T-helper 2 cell (primary cell): ENCODE measurements around the gene SMIM7.
A peak's percentile ranks its signal among the peaks of the same experiment; 100 is the strongest.

Source experiments
- DNase-seq, 5 experiments: peaks; one replicate each; pipeline versions ENCODE4 v3.0.0 to v3.0.0-alpha.2; 2012 to 2022

The SMIM7 gene

DNA sequence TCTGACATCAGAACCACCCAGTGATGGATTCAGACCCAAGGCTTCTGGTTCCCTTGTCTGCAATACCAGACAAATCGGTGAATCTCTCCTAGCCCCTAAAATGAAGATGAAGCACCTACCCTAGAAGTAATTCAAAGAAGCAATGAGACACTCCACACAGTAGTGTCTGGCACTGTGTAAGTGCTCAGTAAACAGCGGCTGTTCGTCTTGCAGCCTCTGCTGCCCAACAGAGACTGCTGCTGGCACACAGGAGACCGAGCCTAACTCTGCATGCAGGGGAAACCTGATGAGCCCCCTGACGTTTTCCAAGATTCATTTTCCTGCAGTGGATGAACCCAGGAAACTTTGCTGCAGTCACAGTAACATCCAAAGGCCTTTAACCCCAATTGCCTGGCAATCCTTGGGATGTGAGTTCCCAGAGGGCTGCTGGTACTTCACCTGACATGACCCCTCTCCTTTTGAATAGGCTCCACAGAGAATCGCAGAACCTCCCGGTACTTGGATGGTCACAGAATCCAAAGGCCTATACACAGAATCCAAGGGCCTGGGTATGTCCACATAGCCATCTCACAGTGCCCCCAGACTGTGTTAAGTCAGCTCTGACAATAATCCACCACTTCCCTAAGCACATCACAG is 38.7 kb downstream of the SMIM7 start:
- DNase-seq: no peak

GRCh38 chr19:16620584-16620983 is 39.4 kb downstream of the SMIM7 start:
- no peak for DNase-seq

GRCh38 chr19:16620018-16620417 is 39.9 kb downstream of the SMIM7 start:
- no peak for DNase-seq

DNA sequence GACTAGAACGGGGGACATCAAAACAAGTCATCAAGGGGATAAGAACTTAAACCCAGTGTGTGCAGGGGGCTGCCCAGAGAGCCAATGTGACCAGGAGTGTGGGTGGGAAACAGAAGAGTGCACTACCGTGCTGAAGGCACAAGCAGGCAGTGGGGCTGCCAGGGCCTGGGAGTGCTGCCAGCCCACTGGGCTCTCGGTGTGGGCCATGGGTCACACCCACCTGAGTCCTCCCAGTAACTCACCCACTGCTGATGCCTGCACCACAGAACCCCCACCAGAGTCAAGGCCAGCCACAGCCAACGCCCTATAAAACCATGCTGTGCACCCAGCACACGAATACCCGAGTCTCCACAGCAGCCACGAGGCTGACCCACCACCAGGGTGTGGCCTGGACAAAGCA is 40.5 kb downstream of the SMIM7 start:
- DNase-seq: no peak

GRCh38 chr19:16618248-16618647 is 41.7 kb downstream of the SMIM7 start:
- no peak for DNase-seq

GRCh38 chr19:16615808-16616207 is 44.1 kb downstream of the SMIM7 start:
- no peak for DNase-seq

DNA sequence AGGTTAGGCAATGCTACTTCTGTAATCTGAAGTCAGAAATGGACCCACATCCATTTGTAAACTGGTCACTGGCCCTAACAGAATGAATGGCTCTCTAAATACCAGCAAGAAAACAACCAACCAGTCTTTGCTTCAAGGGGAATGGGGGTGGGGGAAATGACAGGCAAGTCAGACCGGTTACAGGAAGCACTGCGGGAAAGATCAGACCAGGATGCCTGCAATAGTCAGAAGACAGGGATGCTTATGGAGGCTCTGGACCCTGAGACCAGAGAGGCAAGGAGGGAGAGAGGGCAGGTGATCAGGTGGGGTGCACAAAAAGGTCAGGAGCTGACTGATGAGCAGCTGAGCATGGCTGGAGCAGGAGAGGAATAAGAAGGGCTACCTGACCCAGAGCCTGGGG is 45.0 kb downstream of the SMIM7 start:
- DNase-seq: no peak

GRCh38 chr19:16613841-16614240 is 46.1 kb downstream of the SMIM7 start:
- DNase-seq: no peak

GRCh38 chr19:16612636-16613035 is 47.3 kb downstream of the SMIM7 start:
- DNase-seq: no peak

GRCh38 chr19:16611121-16611520 is 48.8 kb downstream of the SMIM7 start:
- no peak for DNase-seq

DNA sequence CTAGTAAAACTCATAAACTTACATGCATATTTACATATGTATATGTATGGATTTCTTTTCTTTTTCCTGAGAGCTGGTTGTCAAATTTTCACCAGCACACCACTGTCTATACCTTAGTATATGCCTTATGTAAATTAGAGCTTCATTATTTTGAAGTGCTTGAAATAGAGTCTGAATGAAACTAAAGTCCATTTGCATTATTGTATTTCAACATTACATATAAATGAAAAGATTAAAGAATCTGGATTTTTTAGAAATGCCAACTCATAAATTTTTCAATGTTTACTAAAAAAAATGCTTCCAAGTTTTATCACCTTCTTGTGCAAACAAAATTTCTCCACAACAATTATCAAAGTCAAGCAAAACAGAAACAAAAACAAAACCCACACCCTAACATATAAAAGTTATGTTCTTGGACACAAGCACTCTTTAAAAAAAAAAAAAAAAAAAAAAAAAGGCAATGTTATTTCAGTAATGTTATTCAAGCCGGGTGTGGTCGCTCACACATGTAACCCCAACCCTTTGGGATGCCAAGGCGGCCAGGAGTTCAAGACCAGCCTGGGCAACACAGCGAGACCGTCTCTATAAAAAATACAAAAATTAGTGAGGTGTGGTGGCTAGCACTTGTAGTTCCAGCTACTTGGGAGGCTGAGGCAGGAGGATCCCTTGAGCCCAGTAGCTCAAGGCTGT is 50.3 kb downstream of the SMIM7 start:
- DNase-seq: no peak

- DNase-seq: peak in 1 of 5 experiments; percentile 73
These were observed 51.6 kb downstream of the SMIM7 start for GRCh38 chr19:16608290-16608739.

DNA sequence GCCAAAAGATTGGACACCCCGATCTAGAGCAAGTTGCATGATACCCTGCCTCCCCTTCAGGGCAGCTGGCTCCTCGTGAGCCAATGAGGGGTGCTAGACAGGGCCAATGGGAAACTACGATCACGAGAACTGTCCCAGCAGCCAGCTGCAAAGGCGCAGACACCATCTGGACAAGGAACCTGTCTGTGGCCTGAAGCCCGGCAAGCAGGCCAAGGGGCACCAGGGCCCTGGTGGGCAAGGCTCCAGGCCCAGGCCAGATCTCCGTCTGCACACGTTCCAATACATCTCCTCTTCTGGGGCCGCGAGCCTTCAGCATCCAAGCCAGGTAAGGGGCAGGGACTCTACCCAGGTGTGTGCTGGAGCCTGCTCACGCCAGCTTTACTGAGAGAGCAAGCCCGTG is 52.1 kb downstream of the SMIM7 start:
- no peak for DNase-seq

GRCh38 chr19:16605553-16605994 is 54.4 kb downstream of the SMIM7 start:
- DNase-seq: no peak

- DNase-seq: no peak
These were observed 54.8 kb downstream of the SMIM7 start for GRCh38 chr19:16605115-16605514.

DNA sequence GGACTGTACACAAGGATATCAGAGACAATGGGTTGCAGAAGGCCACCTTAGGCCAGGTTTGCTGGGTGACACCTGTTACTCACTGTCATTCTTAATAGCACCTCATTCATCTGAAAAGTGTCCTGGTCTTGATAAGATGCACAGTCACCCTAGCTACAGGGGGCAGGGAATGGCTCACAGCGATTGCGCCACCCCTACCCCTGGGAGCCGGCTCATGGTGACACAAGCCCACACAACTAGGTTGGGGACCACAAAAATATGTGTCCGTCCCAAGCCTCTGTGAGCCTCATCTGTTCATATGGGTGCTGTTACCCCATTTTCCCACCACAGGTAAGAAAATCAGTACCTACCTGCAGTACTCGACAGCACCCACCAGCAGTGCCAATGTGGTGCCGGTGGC is 55.3 kb downstream of the SMIM7 start:
- DNase-seq: no peak

- DNase-seq: no peak
These were observed 56.9 kb downstream of the SMIM7 start for GRCh38 chr19:16603090-16603489.

GRCh38 chr19:16601378-16602052 is 58.4 kb downstream of the SMIM7 start:
- DNase-seq: no peak

DNA sequence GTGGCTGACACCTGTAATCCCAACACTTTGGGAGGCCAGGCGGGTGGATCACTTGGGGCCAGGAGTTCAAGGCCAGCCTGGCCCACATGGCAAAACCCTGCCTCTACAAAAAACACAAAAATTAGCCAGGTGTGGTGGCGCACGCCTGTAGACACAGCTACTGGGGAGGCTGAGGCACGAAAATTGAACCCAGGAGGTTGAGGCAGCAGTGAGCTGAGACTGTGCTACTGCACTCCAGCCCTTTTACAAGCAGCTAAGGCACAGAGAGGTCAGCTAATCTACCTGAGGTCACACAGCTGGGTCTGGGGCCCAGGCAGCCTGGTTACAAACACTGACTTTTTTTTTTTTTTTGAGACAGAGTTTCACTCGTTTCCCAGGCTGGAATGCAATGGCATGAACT is 59.1 kb downstream of the SMIM7 start:
- DNase-seq: no peak

DNA sequence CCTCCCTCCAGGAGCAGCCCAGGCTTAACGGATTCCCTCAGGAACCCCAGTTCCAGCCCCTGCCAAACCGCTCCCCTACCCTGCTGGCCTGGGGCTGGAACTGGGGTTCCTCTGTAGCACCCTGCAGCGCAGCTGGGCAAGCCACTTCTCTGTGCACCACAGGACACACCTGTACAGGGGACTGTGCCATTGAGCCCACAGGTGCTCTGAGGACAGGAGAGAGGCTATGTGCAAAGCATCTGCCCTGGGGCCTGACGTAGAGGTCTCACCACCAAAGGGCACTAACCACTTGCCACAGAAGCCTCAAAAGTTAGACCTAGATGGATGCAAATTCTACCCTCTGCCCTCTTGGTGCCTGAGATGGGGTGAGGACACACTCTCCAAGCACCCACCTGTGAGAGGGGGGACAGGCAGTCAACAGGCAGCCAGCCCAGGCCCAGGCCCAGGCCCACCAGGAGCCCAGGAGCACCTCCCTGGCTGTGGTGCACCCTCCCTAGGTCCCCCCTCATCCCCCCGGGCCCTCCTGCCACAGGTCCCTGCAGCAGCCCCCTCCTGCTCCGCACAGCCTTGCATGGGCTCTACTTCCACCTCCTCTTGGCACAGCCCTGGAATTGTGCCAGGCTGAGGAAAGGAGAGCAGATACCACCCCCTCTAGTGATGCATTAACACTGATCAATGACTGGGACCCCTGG is 60.1 kb downstream of the SMIM7 start:
- no peak for DNase-seq

DNA sequence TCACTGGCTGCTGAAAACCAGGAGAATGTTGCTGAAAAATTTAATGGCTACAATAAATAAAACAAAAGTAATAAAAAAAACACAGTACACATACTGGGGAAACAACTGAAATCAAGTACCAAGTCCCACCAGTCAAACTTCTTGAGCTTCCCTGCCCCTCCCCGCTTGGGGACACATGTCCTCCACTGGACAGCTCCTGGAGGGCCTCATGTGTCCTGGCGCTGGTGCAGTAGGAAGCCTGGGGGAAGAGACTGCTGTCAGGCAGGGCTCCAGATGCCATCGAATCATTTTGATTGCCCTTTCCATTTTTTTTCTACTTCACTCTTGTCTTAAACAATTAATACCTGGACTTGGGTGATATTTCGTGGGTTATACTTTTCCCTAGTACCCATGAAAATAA is 61.1 kb downstream of the SMIM7 start:
- no peak for DNase-seq

DNA sequence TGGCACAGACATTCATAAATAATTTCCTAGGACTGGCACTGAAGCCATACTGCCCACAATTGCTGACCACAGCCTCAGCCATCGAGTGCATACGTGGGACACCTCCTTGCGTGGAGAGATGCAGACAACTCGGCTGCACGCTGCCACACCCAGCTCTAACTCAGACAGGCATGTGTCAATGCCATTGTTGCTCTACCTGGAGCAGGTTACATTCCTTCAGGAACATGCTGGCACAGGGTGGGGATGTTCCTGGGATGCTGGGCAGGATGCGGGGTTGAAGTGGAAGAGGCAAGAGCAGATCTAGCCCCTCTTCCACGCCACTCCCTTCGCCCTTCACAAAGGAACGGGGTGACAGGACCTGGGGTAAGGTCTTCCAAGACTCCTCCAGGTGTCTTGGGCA is 63.5 kb downstream of the SMIM7 start:
- DNase-seq: no peak
